AG04450 (cell line): Measurements from ENCODE around the gene ABLIM1. TPM values are rescaled to one million over a fixed set of nuclear protein-coding genes. Genes with fewer than 3 reads are reported as not detected.

Experiments
- CTCF ChIA-PET: fragments of 300-600, 350-600 bp; formaldehyde crosslinking; extraction: SDS; loops from one replicate; lab custom pipeline; 2022; ENCODE audit warnings: antibody characterized with exemption, inconsistent platforms; lab: Charles Lee
- POLR2A ChIA-PET: fragments of 350-600 bp; formaldehyde crosslinking; extraction: SDS; loops from one replicate; lab custom pipeline; 2021; ENCODE audit warnings: antibody characterized with exemption, inconsistent platforms; lab: Yijun Ruan, JAX
- DNase-seq: peaks from one replicate; pipeline ENCODE4 v3.0.0-alpha.2; 2011; ENCODE audit warnings: low read depth, low spot score
- H3K27ac ChIP-seq: one replicate; pipeline ENCODE4 v1.5.1; 2012; ENCODE audit warnings: low read depth, low read length, control low read depth
- H3K27me3 ChIP-seq: one replicate; pipeline ENCODE4 v1.6.0; 2012; ENCODE audit warnings: low read length; ENCODE audit not compliant: control insufficient read depth, insufficient read depth
- H3K4me3 ChIP-seq: 2 replicates; pipeline ENCODE4 v1.5.1; 2011; ENCODE audit warnings: mild to moderate bottlenecking, low read depth, low read length, control low read depth
- H3K9me3 ChIP-seq: 2 replicates; pipeline ENCODE4 v1.5.1; 2012; ENCODE audit warnings: low read length; ENCODE audit not compliant: control insufficient read depth, insufficient read depth
- CTCF ChIP-seq: IDR thresholded peaks from 2 replicates; pipeline ENCODE4 v1.5.1; 2011; ENCODE audit warnings: low read depth, low read length, control low read depth, inconsistent platforms
- polyA plus RNA-seq: library from polyadenylated mRNA; depleted of rRNA; stranded (reverse); fragments of >200 nt; gene quantifications from 2 replicates; pipeline ENCODE4 v1.2.3, GENCODE V29; 2011

ABLIM1 gene
- polyA plus RNA-seq, 1 experiment: 6.4 TPM

- Histone ChIP-seq H3K9me3 (no peaks in the 10 kb centered on the region), H3K27me3 (no peaks in the 10 kb centered on the region), H3K4me3 (no peak overlapping the region), H3K27ac (no peak overlapping the region)
- POLR2A ChIA-PET: no interaction called here
- CTCF ChIA-PET: no interaction called here
- DNase-seq: no peak
- TF ChIP-seq CTCF: no peak
Observed at GRCh38 chr10:114629083-114629823, 28.8 kb downstream of the ABLIM1 start.

GRCh38 chr10:114628106-114628505 is 30.0 kb downstream of the ABLIM1 start:
- H3K4me3 ChIP-seq: no peak overlapping the region
- no peak overlapping the region for H3K27ac ChIP-seq
- TF ChIP-seq CTCF: no peak
- DNase-seq: no peak
- CTCF ChIA-PET: no interaction called here
- no peaks in the 10 kb centered on the region for H3K9me3 ChIP-seq
- H3K27me3 ChIP-seq: no peaks in the 10 kb centered on the region
- POLR2A ChIA-PET: interaction anchor here (0.7 kb wide), 1 partner anchor 13 kb away, joined by 3 read pairs; no protein-coding TSS in a partner anchor

DNA sequence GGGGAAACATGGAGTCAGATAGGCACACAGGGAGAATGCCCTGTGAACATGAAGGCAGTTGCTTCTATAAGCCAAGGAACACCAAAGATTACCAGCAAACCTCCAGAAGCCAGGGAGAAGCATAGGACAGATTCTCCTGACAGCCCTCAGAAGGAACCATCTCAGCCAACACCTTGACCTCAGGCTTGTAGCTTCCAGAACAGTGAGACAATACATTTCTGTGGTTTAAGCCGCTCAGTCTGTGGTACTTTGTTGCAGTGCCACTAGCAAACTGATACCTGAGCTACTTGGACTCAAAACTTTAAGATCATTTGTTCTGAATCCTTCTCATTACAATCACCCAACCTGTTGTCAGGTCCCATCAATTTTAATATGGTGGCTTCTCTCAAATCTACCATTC is 31.2 kb downstream of the ABLIM1 start:
- CTCF ChIA-PET: interaction anchor here (0.7 kb wide), 1 partner anchor 65 kb away, joined by 3 read pairs; no protein-coding TSS in a partner anchor
- POLR2A ChIA-PET: no interaction called here
- H3K27me3 ChIP-seq: no peaks in the 10 kb centered on the region
- H3K4me3 ChIP-seq: no peak overlapping the region
- H3K9me3 ChIP-seq: no peaks in the 10 kb centered on the region
- no peak for DNase-seq
- no peak for TF ChIP-seq CTCF
- H3K27ac ChIP-seq: no peak overlapping the region

DNA sequence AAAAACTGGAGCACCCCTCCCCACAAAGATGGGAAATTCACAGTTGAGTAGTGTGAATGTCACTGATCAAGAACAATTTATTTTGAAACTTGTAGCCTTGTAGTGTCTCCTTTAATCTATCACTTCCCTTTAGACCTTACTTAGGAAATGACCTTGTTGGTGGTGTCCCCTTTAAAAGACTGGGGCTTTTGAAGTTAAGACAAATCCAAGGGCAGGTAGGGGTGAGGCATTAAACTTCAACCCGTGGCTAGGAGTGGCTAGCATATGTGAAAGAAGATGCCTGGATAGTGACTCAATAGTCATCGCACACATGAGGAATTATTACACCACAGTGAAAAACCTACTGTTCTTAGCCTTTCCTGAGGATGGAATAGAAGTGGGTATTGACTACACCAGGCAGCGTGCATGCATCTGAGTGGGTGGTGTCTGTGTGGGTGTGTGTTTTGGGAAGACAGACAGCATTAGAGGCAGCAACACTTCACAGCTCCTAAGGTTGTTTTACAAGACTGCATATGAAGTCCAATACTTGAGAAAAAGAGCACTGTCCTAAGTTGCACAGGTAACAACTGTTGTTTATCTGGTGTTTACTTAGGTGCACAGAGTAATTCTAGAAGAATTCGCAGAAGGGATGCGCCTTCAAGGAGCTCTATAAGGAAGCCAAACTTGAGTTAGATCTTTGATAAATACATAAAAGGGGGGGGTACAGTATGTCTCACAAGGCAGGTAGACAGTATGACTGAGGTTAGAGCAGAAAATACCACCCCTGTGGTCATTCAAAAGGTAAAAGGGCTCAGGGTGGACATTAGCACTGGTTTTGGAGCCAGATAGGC is 32.9 kb downstream of the ABLIM1 start:
- POLR2A ChIA-PET: interaction anchor here (0.7 to 1.5 kb wide), 2 partner anchors 10 to 14 kb away, joined by 4 read pairs; no protein-coding TSS in a partner anchor
- Histone ChIP-seq H3K4me3 (no peak overlapping the region), H3K27me3 (no peaks in the 10 kb centered on the region), H3K27ac (no peak overlapping the region), H3K9me3 (no peaks in the 10 kb centered on the region)
- DNase-seq: no peak
- TF ChIP-seq CTCF: no peak
- CTCF ChIA-PET: interaction anchor here (0.6 to 1.0 kb wide), 2 partner anchors 154 to 196 kb away, joined by 3 to 6 read pairs; no protein-coding TSS in a partner anchor
